ENCODE data around the gene RYR1. TPM values are rescaled to one million over a fixed set of nuclear protein-coding genes. Genes with fewer than 3 reads are reported as not detected.
"Not testable (repeated sequence)": the region's sequence is repeated elsewhere in the genome, so short reads cannot be mapped to it uniquely, and the experiment has no call there.

The RYR1 gene
- total RNA-seq, 1 donor from 2014 or later, result 7.4 TPM

GRCh38 chr19:38507551-38508127, 74.1 kb downstream of the RYR1 start:
- H3K4me3 ChIP-seq (ENCODE audit: low read depth, low read length), result no peak overlapping the region
- no peaks in the 10 kb centered on the region for H3K27me3 ChIP-seq (ENCODE audit: control insufficient read depth, insufficient read depth, low read length)
- TF ChIP-seq CTCF (IDR thresholded peaks at IDR 0.05; ENCODE audit: insufficient read depth, low read length, severe bottlenecking), result no peak
- H3K36me3 ChIP-seq (ENCODE audit: control insufficient read depth, insufficient read depth, low read length), result no peaks in the 10 kb centered on the region
- FAIRE-seq, result no peak
- no peak for DNase-seq (ENCODE audit: low read depth)

GRCh38 chr19:38508507-38508906, 75.0 kb downstream of the RYR1 start:
- no peak for TF ChIP-seq CTCF (IDR thresholded peaks at IDR 0.05; ENCODE audit: insufficient read depth, low read length, severe bottlenecking)
- no peaks in the 10 kb centered on the region for H3K27me3 ChIP-seq (ENCODE audit: control insufficient read depth, insufficient read depth, low read length)
- no peaks in the 10 kb centered on the region for H3K36me3 ChIP-seq (ENCODE audit: control insufficient read depth, insufficient read depth, low read length)
- DNase-seq (ENCODE audit: low read depth) (no peak), FAIRE-seq (no peak)
- H3K4me3 ChIP-seq (ENCODE audit: low read depth, low read length), result no peak overlapping the region

- Histone ChIP-seq H3K4me3 (ENCODE audit: low read depth, low read length) (no peak overlapping the region), H3K27me3 (ENCODE audit: control insufficient read depth, insufficient read depth, low read length) (no peaks in the 10 kb centered on the region), H3K36me3 (ENCODE audit: control insufficient read depth, insufficient read depth, low read length) (no peaks in the 10 kb centered on the region)
- TF ChIP-seq CTCF (IDR thresholded peaks at IDR 0.05; ENCODE audit: insufficient read depth, low read length, severe bottlenecking), result no peak
- no peak for DNase-seq (ENCODE audit: low read depth)
- no peak for FAIRE-seq
Measured at GRCh38 chr19:38509027-38509426, 75.5 kb downstream of the RYR1 start.

GRCh38 chr19:38511074-38511708, 77.7 kb downstream of the RYR1 start:
- no peak for FAIRE-seq
- H3K27me3 ChIP-seq (ENCODE audit: control insufficient read depth, insufficient read depth, low read length), result no peaks in the 10 kb centered on the region
- TF ChIP-seq CTCF (IDR thresholded peaks at IDR 0.05; ENCODE audit: insufficient read depth, low read length, severe bottlenecking), result no peak
- no peaks in the 10 kb centered on the region for H3K36me3 ChIP-seq (ENCODE audit: control insufficient read depth, insufficient read depth, low read length)
- no peak overlapping the region for H3K4me3 ChIP-seq (ENCODE audit: low read depth, low read length)
- no peak for DNase-seq (ENCODE audit: low read depth)

- DNase-seq (ENCODE audit: low read depth) (no peak), FAIRE-seq (no peak)
- H3K36me3 ChIP-seq (ENCODE audit: control insufficient read depth, insufficient read depth, low read length), result no peaks in the 10 kb centered on the region
- no peak for TF ChIP-seq CTCF (IDR thresholded peaks at IDR 0.05; ENCODE audit: insufficient read depth, low read length, severe bottlenecking)
- H3K4me3 ChIP-seq (ENCODE audit: low read depth, low read length), result no peak overlapping the region
- no peaks in the 10 kb centered on the region for H3K27me3 ChIP-seq (ENCODE audit: control insufficient read depth, insufficient read depth, low read length)
Measured at GRCh38 chr19:38512277-38512676, 78.8 kb downstream of the RYR1 start.

GRCh38 chr19:38513156-38513555, 79.7 kb downstream of the RYR1 start:
- not testable (repeated sequence) for DNase-seq (ENCODE audit: low read depth); FAIRE-seq; H3K4me3 ChIP-seq (ENCODE audit: low read depth, low read length); H3K27me3 ChIP-seq (ENCODE audit: control insufficient read depth, insufficient read depth, low read length); H3K36me3 ChIP-seq (ENCODE audit: control insufficient read depth, insufficient read depth, low read length)

Measured in bronchial epithelial cell (primary cell).